Amniotic epithelial cell (primary cell): Measurements from ENCODE around the gene SHANK3.
A peak's percentile ranks its signal among the peaks of the same experiment; 100 is the strongest.
"Not testable (repeated sequence)": the region's sequence is repeated elsewhere in the genome, so short reads cannot be mapped to it uniquely, and the experiment has no call there.

Experiments
- DNase-seq: peaks from one replicate; pipeline ENCODE4 v3.0.0-alpha.2; 2010; ENCODE audit warnings: low read depth

Gene SHANK3

GRCh38 chr22:50672471-50673230, at the start of gene SHANK3:
Gene SHANK3 (plus strand): TSS chr22:50672823.
- DNase-seq = no peak

- DNase-seq = no peak
These were observed 48.1 kb upstream of the SHANK3 start for GRCh38 chr22:50624347-50625130.

DNA sequence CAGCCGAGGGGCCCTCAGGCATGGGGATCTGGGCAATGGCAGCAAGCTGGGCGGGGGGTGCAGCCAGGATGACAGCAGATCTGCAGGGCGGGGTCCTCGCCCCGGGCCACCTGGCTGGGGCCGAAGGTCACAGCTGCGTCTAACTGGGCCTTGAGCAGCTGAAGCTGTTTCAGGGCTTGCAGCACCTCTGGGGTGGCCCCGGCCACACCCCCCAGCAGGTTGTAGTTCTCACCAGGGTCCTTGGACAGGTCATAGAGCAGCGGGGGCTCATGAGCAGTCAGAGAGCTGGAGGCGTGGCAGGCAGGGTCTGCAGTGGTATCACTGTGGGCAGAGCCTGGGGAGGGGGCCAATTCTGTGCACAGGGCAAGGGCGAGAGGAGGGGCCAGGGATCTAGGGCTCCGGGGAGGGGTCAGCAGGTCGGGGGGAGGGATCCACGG, 47.5 kb upstream of the SHANK3 start:
- no peak for DNase-seq

DNA sequence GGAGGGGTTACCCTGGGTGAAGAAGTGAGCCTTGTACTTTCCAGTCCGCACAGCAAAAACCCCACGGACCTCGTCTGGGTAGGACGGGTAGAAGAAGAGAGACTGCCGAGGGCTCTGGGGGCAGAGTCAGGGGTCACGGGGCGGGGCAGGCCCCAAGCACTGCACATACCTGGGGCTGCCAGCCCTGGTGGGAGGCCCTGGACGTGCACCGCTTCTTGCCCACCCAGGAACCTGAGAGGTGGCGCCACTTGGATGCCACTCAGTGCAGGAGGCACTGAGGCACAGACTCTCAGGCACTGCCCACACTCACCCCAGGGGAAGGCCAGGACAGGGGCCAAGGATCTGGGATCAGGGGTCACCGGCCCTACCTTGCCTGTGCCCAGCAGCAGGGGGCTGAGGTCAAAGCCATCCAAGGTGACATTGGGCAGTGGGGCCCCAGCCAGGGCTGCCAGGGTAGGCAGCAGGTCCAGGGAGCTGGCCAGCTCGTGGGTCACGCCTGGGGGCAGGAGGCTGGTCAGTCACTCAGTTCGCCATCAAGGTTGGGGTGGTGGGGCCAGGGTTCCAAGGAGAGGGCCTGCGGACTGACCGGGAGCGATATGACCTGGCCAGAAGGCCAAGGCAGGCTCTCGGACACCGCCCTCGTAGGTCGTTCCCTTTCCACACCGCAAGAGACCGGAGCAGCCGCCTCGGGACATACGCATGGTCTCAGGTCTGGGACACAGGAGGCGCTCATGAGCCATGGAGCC, 46.9 kb upstream of the SHANK3 start:
- DNase-seq = no peak

- no peak for DNase-seq
These were observed 46.2 kb upstream of the SHANK3 start for GRCh38 chr22:50626314-50626849.

- no peak for DNase-seq
These were observed 45.6 kb upstream of the SHANK3 start for GRCh38 chr22:50626850-50627641.

GRCh38 chr22:50627642-50628542, 44.7 kb upstream of the SHANK3 start, which contains the start of gene ARSA:
Gene ARSA (minus strand): TSS chr22:50628152. CDS start chr22:50627779, 373 bp downstream.
- peak; percentile 71 for DNase-seq

GRCh38 chr22:50628543-50629134, 44.0 kb upstream of the SHANK3 start:
- peak; percentile 7 for DNase-seq

DNA sequence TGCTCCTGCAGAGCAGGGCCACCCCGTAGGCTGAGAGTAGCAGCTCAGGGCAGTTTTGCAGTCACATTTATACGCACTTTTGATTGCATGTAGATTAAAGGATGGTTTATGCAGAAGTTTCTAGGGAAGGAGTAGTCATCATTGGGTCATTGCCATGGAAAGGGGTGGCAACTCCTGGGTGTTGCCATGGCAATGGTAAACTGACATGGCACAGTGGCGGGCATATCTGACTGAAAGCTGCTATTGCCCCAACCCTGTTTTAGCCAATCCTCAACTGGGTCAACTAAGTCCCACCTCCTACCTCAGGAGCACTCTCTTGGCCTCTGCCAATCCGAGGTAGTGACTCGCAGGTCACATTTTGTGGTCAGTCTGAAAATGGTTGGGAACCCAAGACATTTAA, 42.2 kb upstream of the SHANK3 start:
- DNase-seq = peak; percentile 38

- no peak for DNase-seq
These were observed 39.5 kb upstream of the SHANK3 start for GRCh38 chr22:50633086-50633485.

GRCh38 chr22:50633771-50634170, 38.9 kb upstream of the SHANK3 start:
- no peak for DNase-seq

GRCh38 chr22:50635591-50635990, 37.0 kb upstream of the SHANK3 start:
- DNase-seq = no peak

DNA sequence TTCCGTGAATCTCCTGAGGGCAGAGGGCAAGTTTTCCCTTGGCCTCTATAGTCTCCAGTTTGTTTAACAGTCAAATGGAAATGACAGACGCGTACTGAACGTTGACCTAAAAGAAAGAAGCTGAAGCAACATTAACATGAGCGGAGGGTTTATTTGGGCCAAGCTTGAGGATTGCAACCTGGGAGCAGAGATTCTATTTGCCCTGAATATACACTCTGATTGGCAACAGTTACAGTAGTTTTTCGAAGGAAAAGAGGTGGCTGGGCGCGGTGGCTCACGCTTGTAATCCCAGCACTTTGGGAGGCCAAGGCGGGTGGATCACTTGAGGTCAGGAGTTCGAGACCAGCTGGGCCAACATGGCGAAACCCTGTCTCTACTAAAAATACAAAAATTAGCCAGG, 32.3 kb upstream of the SHANK3 start:
- DNase-seq = not testable (repeated sequence)

DNA sequence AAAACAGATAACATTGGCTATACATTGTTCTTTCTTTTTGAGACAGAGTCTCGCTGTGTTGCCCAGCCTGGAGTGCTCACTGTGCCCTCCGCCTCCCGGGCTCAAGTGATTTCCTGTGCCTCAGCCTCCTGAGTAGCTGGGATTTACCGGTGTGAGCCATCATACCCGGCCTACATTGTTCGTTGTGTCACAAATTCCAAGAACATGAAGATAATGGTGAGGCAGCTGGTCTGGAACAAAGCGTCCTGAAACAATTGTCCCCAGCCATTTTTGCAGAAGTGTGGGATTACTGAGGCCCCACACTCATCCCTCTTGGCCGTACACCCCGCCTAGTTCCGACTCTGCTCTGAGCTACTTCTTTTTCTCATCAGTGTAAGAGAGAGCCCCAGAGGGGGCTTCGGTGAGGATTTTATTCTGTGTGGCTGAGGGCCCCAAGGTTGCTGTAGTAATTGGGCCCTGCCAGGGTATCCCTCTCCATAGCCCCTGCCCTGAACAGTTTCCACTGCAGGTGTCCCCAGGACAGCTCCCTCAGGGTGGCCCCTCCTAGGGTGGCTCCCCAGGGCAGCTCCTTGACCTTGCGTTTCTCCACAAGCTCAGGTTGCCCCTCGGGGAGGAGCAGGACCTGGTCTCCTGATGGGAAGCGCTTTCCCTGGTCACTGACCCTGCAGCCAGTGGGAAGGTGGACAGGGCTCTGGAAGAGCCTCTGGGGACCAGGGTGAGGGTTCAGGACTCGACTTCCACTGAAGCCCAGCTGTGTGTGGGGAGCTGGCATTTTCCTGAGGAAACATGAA, 31.6 kb upstream of the SHANK3 start:
- peak; percentile 12 for DNase-seq

- peak; percentile 70 for DNase-seq
These were observed 30.7 kb upstream of the SHANK3 start for GRCh38 chr22:50641696-50642607.

DNA sequence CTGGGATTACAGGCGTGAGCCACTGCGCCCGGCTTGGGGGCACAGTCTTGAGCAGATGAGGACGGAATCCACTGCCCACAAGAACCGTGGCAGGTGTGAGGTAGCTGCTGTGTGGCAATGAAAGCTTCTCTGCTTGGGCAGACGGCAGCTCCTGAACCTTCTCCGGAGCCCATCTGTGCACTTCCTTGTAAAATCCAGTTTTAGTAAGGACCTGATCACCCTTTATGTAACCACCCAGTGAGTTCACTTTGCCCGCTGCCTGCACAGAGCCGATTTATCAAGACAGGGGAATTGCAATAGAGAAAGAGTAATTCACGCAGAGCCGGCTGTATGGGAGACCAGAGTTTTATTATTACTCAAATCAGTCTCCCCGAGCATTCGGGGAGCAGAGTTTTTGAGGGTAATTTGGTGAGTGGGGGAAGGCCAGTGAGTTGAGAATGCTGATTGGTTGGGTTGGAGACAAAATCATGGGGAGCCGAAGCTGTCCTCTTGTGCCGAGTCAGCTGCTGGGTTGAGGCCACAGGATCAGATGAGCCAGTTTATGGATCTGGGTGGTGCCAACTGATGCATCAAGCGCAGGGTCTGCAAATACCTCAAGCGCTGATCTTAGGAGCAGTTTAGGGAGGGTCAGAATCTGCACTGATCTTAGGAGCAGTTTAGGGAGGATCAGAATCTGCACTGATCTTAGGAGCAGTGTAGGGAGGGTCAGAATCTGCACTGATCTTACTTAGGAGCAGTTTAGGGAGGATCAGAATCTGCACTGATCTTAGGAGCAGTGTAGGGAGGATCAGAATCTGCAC, 29.4 kb upstream of the SHANK3 start:
- not testable (repeated sequence) for DNase-seq

GRCh38 chr22:50643821-50644101, 28.9 kb upstream of the SHANK3 start:
- DNase-seq = not testable (repeated sequence)
